Esophagus (tissue), 2 donors: ENCODE data around the gene PDAP1. TPM values are rescaled to one million over a fixed set of nuclear protein-coding genes. Genes with fewer than 3 reads are reported as not detected.
"Not testable (repeated sequence)": the region's sequence is repeated elsewhere in the genome, so short reads cannot be mapped to it uniquely, and the experiment has no call there.

ENCODE experiments used
- H3K27ac ChIP-seq, 2 donors: one replicate each; pipeline ENCODE4 v1.5.1; 2013; ENCODE audit warnings: low read depth in 2 of 2, mild to moderate bottlenecking in 2 of 2, inconsistent platforms in 1 of 2, low read length in 1 of 2, moderate library complexity in 1 of 2
- H3K27me3 ChIP-seq, 2 donors: one replicate each; pipeline ENCODE4 v1.6.1; 2013; ENCODE audit warnings: low read length in 2 of 2, control low read depth in 1 of 2, mild to moderate bottlenecking in 1 of 2; ENCODE audit not compliant: insufficient read depth in 2 of 2, control insufficient read depth in 1 of 2
- H3K36me3 ChIP-seq, 2 donors: one replicate each; pipeline ENCODE4 v1.6.1; 2013; ENCODE audit warnings: low read length in 1 of 2; ENCODE audit not compliant: control insufficient read depth in 2 of 2, insufficient read depth in 2 of 2
- H3K4me1 ChIP-seq, 2 donors: one replicate each; pipeline ENCODE4 v1.6.1; 2013; ENCODE audit warnings: low read length in 1 of 2; ENCODE audit not compliant: control insufficient read depth in 2 of 2, insufficient read depth in 2 of 2
- H3K4me3 ChIP-seq, 2 donors: one replicate each; pipeline ENCODE4 v1.5.1; 2013; ENCODE audit warnings: low read length in 2 of 2, mild to moderate bottlenecking in 2 of 2, low read depth in 1 of 2, moderate library complexity in 1 of 2
- H3K9me3 ChIP-seq, 2 donors: one replicate each; pipeline ENCODE4 v1.6.1; 2013; ENCODE audit warnings: mild to moderate bottlenecking in 2 of 2, low read depth in 1 of 2, low read length in 1 of 2, moderate library complexity in 1 of 2; ENCODE audit not compliant: control insufficient read depth in 2 of 2, insufficient read depth in 1 of 2
- WGBS, 2 donors: extraction: QIAGEN DNeasy Blood & Tissue Kit; methylation state at CpG; one replicate each; pipeline ENCODE4 v1.1.7; 2013; 5-methylcytosine and 5-hydroxymethylcytosine counted together
- polyA plus RNA-seq, 2 donors: library from polyadenylated mRNA; stranded (reverse); fragments of 200-250 nt; gene quantifications; one replicate each; pipeline ENCODE4 v1.2.3, GENCODE V29; 2013
- donor health status: healthy with polysubstance abuse.
- donor health status: Bipolar disorder and iron deficiency.

PDAP1 gene
- polyA plus RNA-seq, 2 donors = 110 to 182 TPM

- no peaks in the 10 kb centered on the region for H3K27me3 ChIP-seq
- H3K27ac ChIP-seq = no peak overlapping the region
- WGBS, 2 donors = 81 to 87% methylated on average over 10 of the region's 10 CpGs
- H3K4me3 ChIP-seq = no peak overlapping the region
- H3K9me3 ChIP-seq = no peaks in the 10 kb centered on the region
- H3K36me3 ChIP-seq = peaks cover 13 to 34% of the 10 kb centered on the region in 2 donors
- H3K4me1 ChIP-seq = peaks cover 0 to 6% of the 10 kb centered on the region in 2 donors
Measured at GRCh38 chr7:99428972-99429566, 20.7 kb upstream of the PDAP1 start.

DNA sequence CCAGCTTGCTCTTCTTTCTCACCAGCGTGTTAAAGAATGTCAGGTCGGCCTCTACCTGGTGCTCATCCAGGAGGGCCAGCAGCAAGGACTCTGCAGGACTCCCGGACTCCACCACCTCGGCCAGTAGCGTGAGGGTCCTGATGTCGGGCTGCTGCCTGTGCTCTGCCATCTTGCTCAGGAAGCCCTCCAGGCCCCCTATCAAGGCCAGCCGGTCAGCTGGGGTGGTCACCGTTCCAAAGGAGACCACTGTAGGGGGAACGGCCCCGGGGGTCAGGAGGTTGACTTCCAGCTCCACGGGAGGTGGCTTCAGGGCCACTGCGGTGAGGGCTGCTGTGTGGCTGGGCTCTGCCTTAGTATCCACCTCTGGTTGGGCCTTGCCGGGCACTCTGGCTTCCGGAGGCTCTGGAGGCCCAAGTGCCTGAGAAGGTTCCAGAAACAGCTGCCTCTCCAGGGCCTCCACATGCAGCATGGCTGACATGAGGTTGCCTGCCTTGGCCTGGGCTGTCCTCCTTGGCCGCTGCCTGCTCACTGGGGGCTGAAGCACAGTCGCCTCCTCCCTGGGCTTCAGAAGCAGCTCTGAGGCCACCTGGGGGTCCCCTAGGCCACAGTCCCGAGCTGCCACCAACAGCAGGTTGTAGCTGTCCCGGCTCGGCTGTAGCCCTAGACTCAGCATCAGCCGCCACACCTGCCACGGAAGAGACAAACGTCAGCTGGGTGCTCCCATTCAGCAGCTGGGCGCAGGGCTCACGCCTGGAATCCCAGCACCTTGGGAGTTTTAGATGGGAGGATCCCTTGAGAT lies 16.7 kb upstream of the PDAP1 start:
- Histone ChIP-seq H3K4me3 (no peak overlapping the region), H3K27ac (no peak overlapping the region), H3K4me1 (no peaks in the 10 kb centered on the region), H3K27me3 (no peaks in the 10 kb centered on the region), H3K9me3 (no peaks in the 10 kb centered on the region), H3K36me3 (peaks cover 11 to 34% of the 10 kb centered on the region in 2 donors)
- WGBS, 2 donors = 92% methylated on average over 23 to 24 of the region's 24 CpGs

DNA sequence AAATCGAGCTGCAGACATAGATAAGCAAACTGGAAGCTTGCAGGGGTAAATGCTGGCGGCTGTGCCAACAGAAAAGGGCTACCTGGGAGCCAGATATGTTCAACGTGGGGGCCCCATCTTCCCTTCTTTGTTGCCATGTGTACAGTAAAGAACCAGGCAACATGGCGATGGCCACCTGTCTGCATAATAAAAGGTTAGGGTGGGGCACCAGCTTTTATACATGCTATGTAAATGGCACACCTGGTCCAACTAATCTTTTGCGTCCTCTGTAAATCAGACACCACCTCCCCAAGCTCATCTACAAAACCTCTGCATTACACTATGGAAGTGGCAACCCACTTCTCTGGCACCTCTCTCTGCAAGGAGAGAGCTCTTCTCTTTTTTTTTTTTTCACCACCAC lies 14.2 kb upstream of the PDAP1 start:
- Histone ChIP-seq H3K9me3 (no peaks in the 10 kb centered on the region), H3K27ac (no peak overlapping the region), H3K4me1 (no peaks in the 10 kb centered on the region), H3K36me3 (peaks cover 22 to 43% of the 10 kb centered on the region in 2 donors), H3K27me3 (no peaks in the 10 kb centered on the region), H3K4me3 (no peak overlapping the region)
- WGBS, 2 donors = 72% methylated on average over 5 of the region's 5 CpGs

DNA sequence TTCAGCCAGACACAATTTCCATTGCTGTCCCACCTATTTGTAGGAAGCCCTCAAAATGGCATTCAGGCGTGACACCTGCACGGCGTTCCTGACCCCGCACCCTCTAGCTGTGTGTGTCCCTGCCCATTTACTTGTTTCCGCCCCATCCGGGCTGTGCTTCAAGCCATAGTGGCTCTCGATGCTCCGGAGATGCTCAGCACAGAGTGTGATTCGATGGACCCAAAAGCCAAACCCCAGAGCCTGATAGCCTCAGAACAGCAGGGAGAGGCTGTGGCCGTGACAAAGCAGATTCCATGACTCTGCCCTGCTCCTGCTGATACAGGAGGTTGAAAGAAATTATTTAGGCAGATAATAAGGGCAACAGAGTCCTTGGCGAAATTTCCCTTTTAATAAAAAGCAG lies 13.8 kb upstream of the PDAP1 start:
- Histone ChIP-seq H3K4me3 (no peak overlapping the region), H3K4me1 (no peaks in the 10 kb centered on the region), H3K9me3 (no peaks in the 10 kb centered on the region), H3K27ac (no peak overlapping the region), H3K36me3 (peaks cover 22 to 48% of the 10 kb centered on the region in 2 donors), H3K27me3 (no peaks in the 10 kb centered on the region)
- 87 to 88% methylated on average over 11 of the region's 11 CpGs for WGBS, 2 donors

DNA sequence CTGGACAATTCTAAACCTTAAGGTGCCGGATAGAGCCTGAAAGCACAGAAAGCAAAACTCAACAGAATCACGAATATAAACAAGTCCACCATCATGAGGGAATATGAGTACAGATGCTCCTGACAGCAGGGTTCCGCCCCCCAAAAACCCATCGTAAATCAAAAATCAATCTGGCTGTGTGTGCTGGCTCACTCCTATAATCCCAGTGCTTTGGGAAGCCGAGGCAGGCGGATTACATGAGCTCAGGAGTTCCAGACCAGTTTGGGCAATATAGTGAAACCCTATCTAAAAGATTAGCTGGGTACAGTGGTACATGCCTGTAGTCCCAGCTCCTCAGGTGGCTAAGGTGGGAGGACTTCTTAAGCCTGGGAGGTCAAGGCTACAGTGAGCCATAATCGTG lies 12.6 kb upstream of the PDAP1 start:
- H3K4me3 ChIP-seq = no peak overlapping the region
- 85 to 88% methylated on average over 7 of the region's 7 CpGs for WGBS, 2 donors
- no peaks in the 10 kb centered on the region for H3K27me3 ChIP-seq
- no peaks in the 10 kb centered on the region for H3K4me1 ChIP-seq
- H3K9me3 ChIP-seq = no peaks in the 10 kb centered on the region
- H3K36me3 ChIP-seq = peaks cover 22 to 54% of the 10 kb centered on the region in 2 donors
- H3K27ac ChIP-seq = no peak overlapping the region

- no peak overlapping the region for H3K27ac ChIP-seq
- no peaks in the 10 kb centered on the region for H3K4me1 ChIP-seq
- 89% methylated on average over 5 of the region's 5 CpGs for WGBS, 2 donors
- H3K27me3 ChIP-seq = no peaks in the 10 kb centered on the region
- no peaks in the 10 kb centered on the region for H3K9me3 ChIP-seq
- H3K36me3 ChIP-seq = peaks cover 20 to 52% of the 10 kb centered on the region in 2 donors
- no peak overlapping the region for H3K4me3 ChIP-seq
Measured at GRCh38 chr7:99420213-99420612, 11.8 kb upstream of the PDAP1 start.

DNA sequence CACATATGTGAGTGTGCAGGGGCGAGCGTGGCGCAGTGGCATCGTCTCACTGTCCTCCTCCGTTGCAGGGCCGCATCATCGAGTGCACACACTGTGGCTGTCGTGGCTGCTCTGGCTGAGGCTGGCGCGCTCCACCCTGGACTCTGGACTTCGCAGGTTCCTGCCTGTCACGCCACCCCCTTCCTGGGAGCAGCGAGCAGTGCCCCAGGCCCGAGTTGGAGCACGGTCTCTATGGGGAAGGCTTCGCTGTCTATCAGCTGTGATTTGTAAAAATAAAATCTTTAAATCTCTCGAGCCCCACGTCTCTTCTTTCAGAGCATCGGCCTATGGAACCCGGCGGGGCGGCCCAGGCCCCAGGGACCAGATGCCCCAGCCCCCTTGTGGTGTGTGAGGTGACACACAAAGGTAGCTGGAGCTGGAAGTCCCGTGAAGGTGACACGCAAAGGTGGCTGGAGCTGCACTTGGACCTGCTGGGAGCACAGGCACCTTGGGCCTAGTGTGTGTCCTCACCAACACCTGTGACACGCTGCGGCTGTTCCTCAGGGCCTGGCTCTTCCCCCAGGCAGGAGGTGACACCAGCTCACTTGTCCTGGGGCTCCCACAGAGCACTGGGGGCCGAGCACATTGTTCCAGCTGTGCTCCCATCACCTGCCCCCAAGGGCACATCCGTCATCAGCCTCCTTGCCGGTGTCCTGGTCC lies 11.1 kb upstream of the PDAP1 start:
- no peaks in the 10 kb centered on the region for H3K4me1 ChIP-seq
- H3K27ac ChIP-seq = no peak overlapping the region
- WGBS, 2 donors = 86 to 89% methylated on average over 29 of the region's 29 CpGs
- H3K36me3 ChIP-seq = peaks cover 13 to 47% of the 10 kb centered on the region in 2 donors
- H3K27me3 ChIP-seq = no peaks in the 10 kb centered on the region
- no peaks in the 10 kb centered on the region for H3K9me3 ChIP-seq
- H3K4me3 ChIP-seq = no peak overlapping the region

DNA sequence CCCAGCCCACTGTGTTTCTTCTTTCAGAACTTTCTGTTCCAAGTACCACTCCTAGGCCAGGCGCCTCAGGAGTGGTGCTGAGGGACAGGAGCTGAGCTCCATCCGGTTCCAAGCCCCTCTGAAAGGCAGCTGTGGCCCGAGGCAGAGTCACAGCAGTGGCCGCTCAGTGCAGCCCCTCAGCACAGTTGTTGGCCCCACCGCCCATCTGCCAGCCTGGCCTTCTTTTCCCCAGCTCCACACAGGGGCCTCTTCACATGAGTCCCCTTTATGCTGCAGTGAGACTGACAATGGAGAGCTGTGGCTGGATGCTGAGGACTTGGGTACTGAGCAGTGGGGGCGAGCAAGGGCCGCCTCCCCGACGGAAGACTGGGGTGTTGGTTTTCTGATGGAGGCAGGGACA lies 9.9 kb upstream of the PDAP1 start:
- H3K4me3 ChIP-seq = no peak overlapping the region
- peaks cover 13 to 39% of the 10 kb centered on the region in 2 donors for H3K36me3 ChIP-seq
- H3K4me1 ChIP-seq = no peaks in the 10 kb centered on the region
- no peak overlapping the region for H3K27ac ChIP-seq
- H3K9me3 ChIP-seq = no peaks in the 10 kb centered on the region
- WGBS, 2 donors = 91 to 95% methylated on average over 9 of the region's 9 CpGs
- H3K27me3 ChIP-seq = no peaks in the 10 kb centered on the region

- not testable (repeated sequence) for H3K27me3 ChIP-seq, H3K4me3 ChIP-seq, H3K27ac ChIP-seq, H3K4me1 ChIP-seq, H3K9me3 ChIP-seq
- peaks cover 13 to 41% of the 10 kb centered on the region in 2 donors for H3K36me3 ChIP-seq
- WGBS, 2 donors = 57% methylated on average over 17 of the region's 17 CpGs
Measured at GRCh38 chr7:99415513-99416127, 7.2 kb upstream of the PDAP1 start.
